Stromal cell of bone marrow (primary cell): ENCODE results near the gene SHC4.

Experiments
- DNase-seq: peaks from one replicate; pipeline ENCODE4 v3.0.0-alpha.2; 2012; ENCODE audit warnings: low read depth

SHC4 gene

GRCh38 chr15:48967336-48967735, 3.6 kb upstream of the SHC4 start:
- no peak for DNase-seq

- DNase-seq: no peak
Measured at GRCh38 chr15:48966595-48967301, 3.0 kb upstream of the SHC4 start.

GRCh38 chr15:48965972-48966371, 2.3 kb upstream of the SHC4 start:
- no peak for DNase-seq

- no peak for DNase-seq
Measured at GRCh38 chr15:48964898-48965297, 1.2 kb upstream of the SHC4 start.

GRCh38 chr15:48962662-48963523, 826 bp downstream of the SHC4 start:
- DNase-seq: no peak

- DNase-seq: no peak
Measured at GRCh38 chr15:48955967-48956366, 7.8 kb downstream of the SHC4 start.

GRCh38 chr15:48955370-48955769, 8.3 kb downstream of the SHC4 start:
- DNase-seq: no peak

GRCh38 chr15:48954538-48954937, 9.2 kb downstream of the SHC4 start:
- DNase-seq: no peak

GRCh38 chr15:48946840-48947187, 16.9 kb downstream of the SHC4 start:
- no peak for DNase-seq

GRCh38 chr15:48946074-48946839, 17.5 kb downstream of the SHC4 start:
- no peak for DNase-seq

GRCh38 chr15:48945386-48945785, 18.3 kb downstream of the SHC4 start:
- no peak for DNase-seq

- DNase-seq: no peak
Measured at GRCh38 chr15:48941904-48942303, 21.8 kb downstream of the SHC4 start.

GRCh38 chr15:48940508-48940907, 23.2 kb downstream of the SHC4 start:
- peak; percentile 95 for DNase-seq

GRCh38 chr15:48939648-48940047, 24.1 kb downstream of the SHC4 start:
- DNase-seq: peak; percentile 91

- no peak for DNase-seq
Measured at GRCh38 chr15:48937886-48938285, 25.8 kb downstream of the SHC4 start.

- no peak for DNase-seq
Measured at GRCh38 chr15:48936666-48937065, 27.1 kb downstream of the SHC4 start.

- no peak for DNase-seq
Measured at GRCh38 chr15:48935236-48935635, 28.5 kb downstream of the SHC4 start.

- DNase-seq: no peak
Measured at GRCh38 chr15:48930735-48931134, 33.0 kb downstream of the SHC4 start.

GRCh38 chr15:48929661-48930060, 34.1 kb downstream of the SHC4 start:
- no peak for DNase-seq

- no peak for DNase-seq
Measured at GRCh38 chr15:48928877-48929538, 34.7 kb downstream of the SHC4 start.

- peak; percentile 87 for DNase-seq
Measured at GRCh38 chr15:48925714-48926223, 38.0 kb downstream of the SHC4 start.
